K562 (cell line): ENCODE results near the gene SULT2B1. TPM values are rescaled to one million over a fixed set of nuclear protein-coding genes. Genes with fewer than 3 reads are reported as not detected.

ENCODE experiments used
- CSDE1 ChIP-seq, 2 experiments: fragments of 450-650 bp; IDR thresholded peaks; 2 replicates each; pipeline ENCODE4 v1.6.1; 2016; ENCODE audit warnings: mild to moderate bottlenecking in 1 of 2
- ETV1 ChIP-seq: fragments of 450-650 bp; conservative IDR thresholded peaks from 2 replicates; pipeline ENCODE4 v1.6.1; 2016; ENCODE audit warnings: missing genetic modification characterization, control low read depth, low read depth, missing compliant biosample characterization
- FOXJ2 ChIP-seq: fragments of 200-800 bp; sonication (Bioruptor generic); IDR thresholded peaks from 2 replicates; pipeline ENCODE4 v1.6.1; 2016; ENCODE audit warnings: missing genetic modification characterization, missing compliant biosample characterization
- JUN ChIP-seq, 2 experiments: sonication (generic) in 1 of 2; formaldehyde crosslinking in 1 of 2; IDR thresholded peaks; 2 replicates each; pipeline versions ENCODE4 v1.6.1 to v1.8.0; 2012 to 2022; ENCODE audit warnings: borderline replicate concordance in 2 of 2, mild to moderate bottlenecking in 2 of 2, improper control_type of control experiment in 1 of 2, low read depth in 1 of 2, low read length in 1 of 2, missing genetic modification reagents in 1 of 2
- NEUROD1 ChIP-seq: fragments of 150-350 bp; IDR thresholded peaks from 2 replicates; pipeline ENCODE4 v1.6.1; 2014; ENCODE audit warnings: borderline replicate concordance, low read length, low read depth; ENCODE audit not compliant: partially characterized antibody
- PRDM10 ChIP-seq: fragments of 450-650 bp; IDR thresholded peaks from 2 replicates; pipeline ENCODE4 v1.6.1; 2018; ENCODE audit not compliant: partially characterized antibody
- TCF7L2 ChIP-seq: fragments of 150-350 bp; IDR thresholded peaks from 2 replicates; pipeline ENCODE4 v1.6.1; 2016; ENCODE audit warnings: low read depth, mild to moderate bottlenecking, low read length, moderate library complexity
- USF1 ChIP-seq: sonication (generic); formaldehyde crosslinking; IDR thresholded peaks from 2 replicates; pipeline ENCODE4 v1.9.0; 2022; ENCODE audit warnings: mild to moderate bottlenecking, missing genetic modification reagents
- ZBTB11 ChIP-seq, 3 experiments: fragments of 200-800 bp in 1 of 3; fragments of 250-450 bp in 1 of 3; fragments of 450-650 bp in 1 of 3; sonication (Bioruptor Pico) in 1 of 3; sonication (Bioruptor generic) in 1 of 3; formaldehyde crosslinking in 1 of 3; IDR thresholded peaks; 2 replicates each; pipeline versions ENCODE4 v1.6.1 to v1.8.0; 2016 to 2022; ENCODE audit warnings: mild to moderate bottlenecking in 2 of 3, missing genetic modification characterization in 2 of 3, missing compliant biosample characterization in 1 of 3, moderate library complexity in 1 of 3
- ZNF311 ChIP-seq: fragments of 250-450 bp; sonication (Bioruptor Pico); IDR thresholded peaks from 2 replicates; pipeline ENCODE4 v1.4.0; 2020; ENCODE audit warnings: mild to moderate bottlenecking, moderate library complexity
- ZNF592 ChIP-seq: fragments of 450-650 bp; IDR thresholded peaks from 2 replicates; pipeline ENCODE4 v1.6.1; 2017; ENCODE audit warnings: antibody characterized with exemption, mild to moderate bottlenecking
- ZNF699 ChIP-seq: fragments of 250-450 bp; sonication (Bioruptor Pico); IDR thresholded peaks from 2 replicates; pipeline ENCODE4 v1.8.0; 2021; ENCODE audit warnings: mild to moderate bottlenecking, moderate library complexity; ENCODE audit not compliant: insufficient replicate concordance
- polyA plus RNA-seq, 8 experiments: library from polyadenylated mRNA; depleted of rRNA in 4 of 8; stranded (reverse) in 5 of 8; unstranded in 3 of 8; fragments of >200 nt; fragmentation: Nextera tagmentation in 2 of 8; fragmentation: Illumina TruSeq in 1 of 8; extraction: Ambion mirVana in 2 of 8; extraction: Trizol in 1 of 8; gene quantifications; 2 replicates each; pipeline versions ENCODE4 v1.2.1 to v1.2.3, GENCODE V29; 2011 to 2014; ENCODE audit warnings: inconsistent platforms in 1 of 8, missing spikeins in 1 of 8
- total RNA-seq, 7 experiments: library from RNA; depleted of rRNA in 6 of 7; stranded (reverse); fragments of >200 nt in 6 of 7; fragmentation: Illumina TruSeq in 2 of 7; extraction: Trizol in 2 of 7; gene quantifications; 2 replicates each; pipeline versions ENCODE4 v1.2.1 to v1.2.3, GENCODE V29; 2011 to 2021; ENCODE audit warnings: low replicate concordance in 1 of 7

The SULT2B1 gene
- total and polyA plus RNA-seq, 9 of the 15 experiments (the other 6 are each of a cell fraction or from before 2014, with no cell fraction given) = 0.09 to 0.62 (median 0.22) TPM; not detected in 2

GRCh38 chr19:48634424-48635262 is 82.7 kb downstream of the SULT2B1 start (continued):
- peak; percentile 57; the same call in 1 of the 2 replicates for TF ChIP-seq ETV1 (tag)
- TF ChIP-seq TCF7L2 = no peak
- TF ChIP-seq ZNF311 = no peak
- TF ChIP-seq PRDM10 = peak; percentile 87
- peak; percentile 96 for TF ChIP-seq USF1
- TF ChIP-seq ZBTB11 (CRISPR knock-in tag; IDR thresholded peaks at IDR 0.05) = peak in 1 of 3 experiments; percentile 58; a peak in 3 of 6 replicates
- TF ChIP-seq NEUROD1 = peak; percentile 86
- peak; percentile 83 for TF ChIP-seq ZNF592
- TF ChIP-seq CSDE1 (IDR thresholded peaks at IDR 0.05) = no peak
- TF ChIP-seq FOXJ2 (tag) = peak; percentile 5; the same call in 1 of the 2 replicates
- TF ChIP-seq ZNF699 (CRISPR knock-in tag) = no peak
- TF ChIP-seq JUN (IDR thresholded peaks at IDR 0.05; ENCODE audit: borderline replicate concordance, low read depth, low read length) = peak; percentile 26; the same call in 1 of the 2 replicates
- no peak for TF ChIP-seq JUN (CRISPR knock-in tag; IDR thresholded peaks at IDR 0.05; ENCODE audit: borderline replicate concordance)
